Stimulated activated CD4-positive, alpha-beta T cell treated with anti-CD3 and anti-CD28 coated beads, Interleukin-4, amount 100 ng/mL, for 48 hours (primary cell): ENCODE measurements around the gene TM9SF2.

ENCODE experiments used
- DNase-seq, 2 donors: peaks; one replicate each; pipeline ENCODE4 v3.0.0-alpha.2; 2020; ENCODE audit warnings: low read depth in 2 of 2

The TM9SF2 gene

GRCh38 chr13:99495466-99496183, 5.6 kb upstream of the TM9SF2 start:
- no peak for DNase-seq

- peak; percentile 43 to 57 for DNase-seq
Measured at GRCh38 chr13:99496184-99497142, 4.8 kb upstream of the TM9SF2 start.

- DNase-seq, result peak; percentile 97 to 98
Measured at GRCh38 chr13:99498171-99499161, 2.8 kb upstream of the TM9SF2 start.

- DNase-seq, result no peak
Measured at GRCh38 chr13:99500839-99501183, 461 bp upstream of the TM9SF2 start.

- no peak for DNase-seq
Measured at GRCh38 chr13:99501848-99502301, 603 bp downstream of the TM9SF2 start.

- no peak for DNase-seq
Measured at GRCh38 chr13:99505814-99506269, 4.6 kb downstream of the TM9SF2 start.

- DNase-seq, result no peak
Measured at GRCh38 chr13:99506634-99507033, 5.4 kb downstream of the TM9SF2 start.

GRCh38 chr13:99507054-99507453, 5.8 kb downstream of the TM9SF2 start:
- DNase-seq, result no peak

GRCh38 chr13:99507551-99507950, 6.3 kb downstream of the TM9SF2 start:
- DNase-seq, result no peak

- no peak for DNase-seq
Measured at GRCh38 chr13:99507986-99508385, 6.7 kb downstream of the TM9SF2 start.

GRCh38 chr13:99509479-99509878, 8.2 kb downstream of the TM9SF2 start:
- no peak for DNase-seq

- no peak for DNase-seq
Measured at GRCh38 chr13:99514801-99515200, 13.5 kb downstream of the TM9SF2 start.

- DNase-seq, result no peak
Measured at GRCh38 chr13:99516153-99516929, 15.1 kb downstream of the TM9SF2 start.

GRCh38 chr13:99517577-99517976, 16.3 kb downstream of the TM9SF2 start:
- DNase-seq, result no peak

GRCh38 chr13:99517984-99518383, 16.7 kb downstream of the TM9SF2 start:
- DNase-seq, result no peak

GRCh38 chr13:99522298-99522697, 21.0 kb downstream of the TM9SF2 start:
- no peak for DNase-seq

GRCh38 chr13:99523838-99524237, 22.6 kb downstream of the TM9SF2 start:
- no peak for DNase-seq

GRCh38 chr13:99525967-99526366, 24.7 kb downstream of the TM9SF2 start:
- no peak for DNase-seq

- no peak for DNase-seq
Measured at GRCh38 chr13:99526549-99526948, 25.3 kb downstream of the TM9SF2 start.

GRCh38 chr13:99527301-99527700, 26.0 kb downstream of the TM9SF2 start:
- no peak for DNase-seq

GRCh38 chr13:99528547-99528946, 27.3 kb downstream of the TM9SF2 start:
- DNase-seq, result no peak
